ENCODE data around the gene SHISAL1. TPM values are rescaled to one million over a fixed set of nuclear protein-coding genes. Genes with fewer than 3 reads are reported as not detected.

The SHISAL1 gene
- total and polyA plus RNA-seq, 11 donors: 0.32 to 1.5 (median 0.85) TPM

DNA sequence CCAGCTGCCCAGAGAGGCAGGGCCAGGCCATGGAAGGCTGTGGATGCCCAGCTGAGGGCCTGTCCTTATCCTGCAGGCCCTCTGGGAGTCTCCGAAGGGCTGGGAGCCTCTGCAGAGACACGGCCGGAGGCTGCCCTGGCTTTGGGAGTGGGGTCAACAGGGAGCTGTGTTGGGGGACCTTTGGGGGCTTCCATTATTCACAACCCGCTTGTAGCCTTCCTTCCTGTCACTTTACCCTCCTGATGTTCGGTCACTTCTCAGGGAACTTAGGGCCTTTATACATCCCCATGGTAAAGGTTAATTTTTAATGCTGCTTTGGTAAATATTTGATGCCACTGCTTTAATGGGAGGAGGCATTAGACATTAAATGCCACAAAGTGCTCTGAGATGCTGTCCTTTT lies 44.9 kb downstream of the SHISAL1 start:
- WGBS, 4 donors: 71 to 83% (median 78%) methylated on average over 5 of the region's 5 CpGs
- no peaks in the 10 kb centered on the region for H3K36me3 ChIP-seq
- no peak overlapping the region for H3K27ac ChIP-seq
- TF ChIP-seq, protein P1, sequence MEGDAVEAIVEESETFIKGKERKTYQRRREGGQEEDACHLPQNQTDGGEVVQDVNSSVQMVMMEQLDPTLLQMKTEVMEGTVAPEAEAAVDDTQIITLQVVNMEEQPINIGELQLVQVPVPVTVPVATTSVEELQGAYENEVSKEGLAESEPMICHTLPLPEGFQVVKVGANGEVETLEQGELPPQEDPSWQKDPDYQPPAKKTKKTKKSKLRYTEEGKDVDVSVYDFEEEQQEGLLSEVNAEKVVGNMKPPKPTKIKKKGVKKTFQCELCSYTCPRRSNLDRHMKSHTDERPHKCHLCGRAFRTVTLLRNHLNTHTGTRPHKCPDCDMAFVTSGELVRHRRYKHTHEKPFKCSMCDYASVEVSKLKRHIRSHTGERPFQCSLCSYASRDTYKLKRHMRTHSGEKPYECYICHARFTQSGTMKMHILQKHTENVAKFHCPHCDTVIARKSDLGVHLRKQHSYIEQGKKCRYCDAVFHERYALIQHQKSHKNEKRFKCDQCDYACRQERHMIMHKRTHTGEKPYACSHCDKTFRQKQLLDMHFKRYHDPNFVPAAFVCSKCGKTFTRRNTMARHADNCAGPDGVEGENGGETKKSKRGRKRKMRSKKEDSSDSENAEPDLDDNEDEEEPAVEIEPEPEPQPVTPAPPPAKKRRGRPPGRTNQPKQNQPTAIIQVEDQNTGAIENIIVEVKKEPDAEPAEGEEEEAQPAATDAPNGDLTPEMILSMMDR (IDR thresholded peaks at IDR 0.05): no peak
- no peak for TF ChIP-seq POLR2A (IDR thresholded peaks at IDR 0.05)
- no peak overlapping the region for H3K4me3 ChIP-seq
- peaks cover 0 to 1% (median 0%) of the 10 kb centered on the region in 9 donors for H3K27me3 ChIP-seq
- H3K9me3 ChIP-seq: no peaks in the 10 kb centered on the region
- ATAC-seq (no peak), DNase-seq (no peak)
- peaks cover 0 to 6% (median 0%) of the 10 kb centered on the region in 12 donors for H3K4me1 ChIP-seq
- intact Hi-C loops (cut with DNase I): no loop called here

DNA sequence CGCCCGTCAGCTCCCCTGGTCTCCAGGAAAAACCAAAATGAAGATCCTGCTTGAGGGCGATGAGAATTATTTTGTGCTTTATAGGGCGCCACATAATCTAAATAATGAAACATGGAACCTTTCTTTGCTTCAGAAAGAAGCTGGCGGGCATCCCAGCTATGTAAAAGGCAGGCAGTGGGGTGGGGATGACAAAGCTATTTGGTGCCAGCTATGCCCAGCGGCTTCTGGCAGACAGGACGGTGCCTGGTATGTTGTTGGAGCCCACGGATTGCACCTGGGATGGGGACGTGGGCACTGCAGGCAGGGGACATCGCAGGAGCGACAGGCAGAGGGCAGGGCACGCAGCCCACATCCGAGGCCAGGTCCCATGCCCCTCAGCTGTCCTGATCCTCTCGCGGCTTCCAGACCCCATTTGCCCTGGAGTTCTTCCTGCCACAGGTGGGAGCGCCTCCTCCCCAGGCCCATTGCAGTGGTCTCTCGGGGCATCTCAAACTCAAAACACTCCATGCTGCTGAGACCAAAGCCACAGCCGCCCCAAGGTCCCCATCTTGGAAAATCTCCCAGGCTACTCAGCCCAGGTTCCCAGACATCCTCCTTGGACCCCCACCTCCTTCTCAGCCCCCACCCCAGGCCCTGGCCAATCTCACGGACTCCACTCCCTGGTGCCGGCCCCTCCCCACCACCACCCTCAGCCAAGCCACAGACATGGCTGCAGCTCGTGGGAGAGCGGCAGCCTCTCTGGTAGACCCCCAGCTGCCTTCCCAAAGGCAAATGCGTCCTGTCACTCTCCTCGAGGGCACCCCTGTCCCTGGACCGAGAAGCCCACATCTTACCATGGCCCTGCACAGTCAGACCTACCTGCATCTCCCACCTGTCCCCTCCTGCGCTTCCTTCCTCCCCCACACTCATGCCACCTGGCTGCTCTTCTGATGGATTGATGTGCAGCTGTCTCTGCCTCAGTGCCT lies 45.7 kb downstream of the SHISAL1 start:
- intact Hi-C loops (cut with DNase I): no loop called here
- 70 to 73% (median 72%) methylated on average over 23 to 26 of the region's 26 CpGs for WGBS, 4 donors
- ATAC-seq: peak in 1 of 4 donors; percentile 36

DNA sequence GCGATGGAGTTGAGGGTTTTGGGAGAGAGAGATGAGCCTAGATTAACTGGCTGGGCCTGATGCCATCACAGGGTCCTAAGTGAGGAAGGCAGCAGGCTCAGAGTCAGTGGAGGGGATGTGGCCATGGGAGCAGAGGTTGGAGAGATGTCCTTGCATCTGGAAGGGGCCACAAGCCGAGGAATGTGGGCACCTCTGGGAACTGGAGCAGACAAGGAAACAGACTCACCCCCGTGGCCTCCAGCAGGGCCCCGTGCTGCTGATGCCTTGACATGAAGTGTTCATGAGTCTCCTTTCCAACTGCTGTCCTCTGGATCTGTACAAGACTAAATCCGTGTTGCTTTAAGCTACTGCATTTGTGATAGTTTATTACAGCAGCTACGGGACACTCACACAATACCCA lies 49.2 kb downstream of the SHISAL1 start:
- intact Hi-C loops (cut with DNase I): no loop called here
- no peak for ATAC-seq
- Histone ChIP-seq H3K27me3 (no peaks in the 10 kb centered on the region), H3K9me3 (no peaks in the 10 kb centered on the region), H3K4me3 (no peak overlapping the region), H3K27ac (no peak overlapping the region), H3K36me3 (no peaks in the 10 kb centered on the region), H3K4me1 (peaks cover 0 to 11% (median 0%) of the 10 kb centered on the region in 12 donors)
- TF ChIP-seq, protein P1 (IDR thresholded peaks at IDR 0.05): no peak
- TF ChIP-seq POLR2A (IDR thresholded peaks at IDR 0.05): no peak
- DNase-seq: no peak
- WGBS, 4 donors: 85 to 94% (median 87%) methylated on average over 6 of the region's 6 CpGs

More for the DNA sequence above, 45.7 kb downstream of the SHISAL1 start:
- H3K4me3 ChIP-seq: no peak overlapping the region
- no peaks in the 10 kb centered on the region for H3K27me3 ChIP-seq
- peaks cover 0 to 8% (median 0%) of the 10 kb centered on the region in 12 donors for H3K4me1 ChIP-seq
- H3K27ac ChIP-seq: no peak overlapping the region
- H3K36me3 ChIP-seq: no peaks in the 10 kb centered on the region
- no peaks in the 10 kb centered on the region for H3K9me3 ChIP-seq
- peak in 1 of 5 donors; percentile 28 for DNase-seq
- TF ChIP-seq, protein P1 (IDR thresholded peaks at IDR 0.05): no peak
- no peak for TF ChIP-seq POLR2A (IDR thresholded peaks at IDR 0.05)

DNA sequence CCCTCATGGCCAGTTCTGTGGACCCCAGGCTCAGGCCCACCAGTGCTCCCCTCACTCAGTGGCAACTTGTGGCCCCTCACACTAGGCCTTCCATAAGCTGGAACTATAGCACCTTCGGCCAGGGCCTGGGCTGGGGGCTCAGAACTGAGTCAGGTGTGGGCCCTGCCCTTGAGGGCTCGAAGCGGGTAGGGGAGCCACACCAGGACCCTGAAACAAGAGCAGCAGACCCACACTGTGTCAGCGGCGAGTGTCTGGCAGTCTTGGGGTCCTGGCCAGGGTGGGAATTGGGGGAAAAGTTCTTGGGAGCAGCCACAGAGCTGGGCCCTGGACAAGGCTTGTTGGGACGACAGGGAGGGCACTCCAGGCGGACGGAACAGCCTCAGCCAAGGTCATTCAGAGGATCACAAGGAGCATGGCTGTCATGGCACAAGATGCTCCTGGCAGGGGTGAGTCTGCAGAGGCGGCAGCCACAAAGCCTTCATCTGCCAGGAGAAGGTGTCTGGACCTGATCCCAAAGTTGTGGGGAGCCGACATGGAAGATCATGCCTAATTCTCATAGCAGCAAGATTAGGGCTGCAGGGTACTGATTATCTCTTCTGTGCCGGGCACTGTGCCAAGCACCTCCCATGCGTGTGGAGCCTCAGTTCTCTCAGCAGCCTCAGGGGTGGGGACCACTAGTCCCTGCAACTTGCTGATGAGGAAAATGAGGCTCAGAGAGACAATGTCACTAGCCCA lies 50.7 kb downstream of the SHISAL1 start:
- H3K4me3 ChIP-seq: no peak overlapping the region
- no peaks in the 10 kb centered on the region for H3K36me3 ChIP-seq
- no peak for TF ChIP-seq POLR2A (IDR thresholded peaks at IDR 0.05)
- TF ChIP-seq, protein P1 (IDR thresholded peaks at IDR 0.05): no peak
- H3K9me3 ChIP-seq: no peaks in the 10 kb centered on the region
- H3K4me1 ChIP-seq: peaks cover 0 to 11% (median 0%) of the 10 kb centered on the region in 12 donors
- peak in 4 of 5 donors; percentile 34 to 66 (median 46) for DNase-seq
- 56 to 66% (median 60%) methylated on average over 9 to 12 of the region's 12 CpGs for WGBS, 4 donors
- H3K27me3 ChIP-seq: peaks cover 0 to 3% (median 0%) of the 10 kb centered on the region in 9 donors
- peak; percentile 28 to 67 (median 64) for ATAC-seq
- intact Hi-C loops (cut with DNase I): no loop called here
- peak overlapping the region in 2 of 12 donors; percentile 9 to 19 for H3K27ac ChIP-seq
